T-helper 1 cell treated with Interleukin-12 subunit alpha and Interleukin-12 subunit beta and Interleukin-4 antibody, amounts not matched to agents 30 μg/mL and 1 μg/mL, for 36 hours (primary cell): Measurements from ENCODE around the gene SPRYD7.
"Not testable (repeated sequence)": the region's sequence is repeated elsewhere in the genome, so short reads cannot be mapped to it uniquely, and the experiment has no call there.

ENCODE experiments used
- H3K27ac Mint-ChIP-seq: one replicate; pipeline ENCODE4 v1.8.0; 2021; ENCODE audit warnings: mild to moderate bottlenecking, mixed read lengths
- H3K27me3 Mint-ChIP-seq: one replicate; pipeline ENCODE4 v1.8.0; 2021; ENCODE audit warnings: low read depth, mixed read lengths
- H3K36me3 Mint-ChIP-seq: one replicate; pipeline ENCODE4 v1.8.0; 2021; ENCODE audit warnings: low read depth, mixed read lengths
- H3K4me1 Mint-ChIP-seq: one replicate; pipeline ENCODE4 v1.8.0; 2021; ENCODE audit warnings: low read depth, mixed read lengths
- H3K4me3 Mint-ChIP-seq: one replicate; pipeline ENCODE4 v1.8.0; 2021; ENCODE audit warnings: mild to moderate bottlenecking, moderate library complexity, mixed read lengths
- H3K9me3 Mint-ChIP-seq: one replicate; pipeline ENCODE4 v1.8.0; 2021; ENCODE audit warnings: mixed read lengths

Gene SPRYD7

DNA sequence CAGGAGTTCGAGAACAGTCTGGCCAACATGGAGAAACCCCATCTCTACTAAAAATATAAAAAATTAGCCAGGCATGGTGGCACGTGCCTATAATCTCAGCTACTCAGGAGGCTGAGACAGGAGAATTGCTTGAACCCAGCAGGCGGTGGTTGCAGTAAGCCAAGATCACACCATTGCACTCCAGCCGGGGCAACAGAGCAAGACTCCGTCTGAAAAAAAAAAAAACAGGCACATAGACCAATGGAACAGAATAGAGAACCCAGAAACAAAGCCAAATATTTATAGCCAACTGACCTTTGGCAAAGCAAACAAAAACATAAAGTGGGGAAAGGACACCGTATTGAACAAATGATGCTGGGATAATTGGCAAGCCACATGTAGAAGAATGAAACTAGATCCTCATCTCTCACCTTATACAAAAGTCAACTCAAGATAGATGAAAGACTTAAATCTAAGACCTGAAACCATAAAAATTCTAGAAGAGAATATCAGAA, 12.7 kb upstream of the SPRYD7 start:
- H3K27ac Mint-ChIP-seq, H3K4me1 Mint-ChIP-seq, H3K36me3 Mint-ChIP-seq, H3K9me3 Mint-ChIP-seq, H3K27me3 Mint-ChIP-seq, H3K4me3 Mint-ChIP-seq: not testable (repeated sequence)

DNA sequence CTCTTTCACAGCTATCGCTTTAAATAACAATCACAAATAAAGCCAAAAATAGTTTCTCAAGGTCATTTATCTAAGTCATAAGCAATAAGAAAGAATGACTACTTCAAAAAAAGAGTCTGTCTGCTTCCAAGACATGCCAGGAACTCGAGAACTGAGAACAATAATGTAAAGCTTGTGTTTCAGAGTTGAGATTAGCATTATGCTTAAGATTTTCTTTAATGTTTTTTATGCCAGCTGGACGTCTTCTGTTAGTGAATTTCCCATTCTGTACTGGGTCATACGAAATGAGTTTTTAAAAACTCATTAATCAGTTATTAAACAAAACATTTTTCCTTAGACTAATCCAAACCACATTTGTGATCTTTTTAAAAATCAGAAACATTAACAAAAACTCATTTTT, 3.2 kb upstream of the SPRYD7 start:
- Mint-ChIP-seq H3K27me3 (peaks cover 26% of the 10 kb centered on the region), H3K4me1 (peaks cover 13% of the 10 kb centered on the region), H3K27ac (no peak overlapping the region), H3K36me3 (no peaks in the 10 kb centered on the region), H3K9me3 (no peaks in the 10 kb centered on the region), H3K4me3 (no peak overlapping the region)

DNA sequence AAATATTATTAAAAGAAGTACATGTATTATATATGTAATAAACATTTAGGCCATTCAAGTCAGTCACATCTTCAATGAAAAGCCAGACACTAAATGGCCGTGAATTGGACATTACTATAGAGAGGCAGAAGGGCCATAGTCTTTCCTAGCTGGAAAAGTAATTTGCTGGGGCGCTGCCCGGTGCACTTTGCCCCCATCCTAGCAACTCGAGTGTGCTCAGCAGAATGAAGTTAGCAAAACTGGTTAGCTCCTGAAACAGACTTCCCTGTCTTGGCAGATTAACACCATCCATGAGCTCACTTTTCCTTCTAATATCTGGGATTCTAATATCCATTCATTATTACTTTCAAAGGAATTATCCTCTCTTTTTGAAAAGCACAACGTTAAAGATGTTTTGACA, 2.8 kb upstream of the SPRYD7 start:
- peaks cover 26% of the 10 kb centered on the region for H3K27me3 Mint-ChIP-seq
- H3K4me3 Mint-ChIP-seq = no peak overlapping the region
- no peak overlapping the region for H3K27ac Mint-ChIP-seq
- H3K36me3 Mint-ChIP-seq = no peaks in the 10 kb centered on the region
- H3K9me3 Mint-ChIP-seq = no peaks in the 10 kb centered on the region
- peaks cover 13% of the 10 kb centered on the region for H3K4me1 Mint-ChIP-seq

DNA sequence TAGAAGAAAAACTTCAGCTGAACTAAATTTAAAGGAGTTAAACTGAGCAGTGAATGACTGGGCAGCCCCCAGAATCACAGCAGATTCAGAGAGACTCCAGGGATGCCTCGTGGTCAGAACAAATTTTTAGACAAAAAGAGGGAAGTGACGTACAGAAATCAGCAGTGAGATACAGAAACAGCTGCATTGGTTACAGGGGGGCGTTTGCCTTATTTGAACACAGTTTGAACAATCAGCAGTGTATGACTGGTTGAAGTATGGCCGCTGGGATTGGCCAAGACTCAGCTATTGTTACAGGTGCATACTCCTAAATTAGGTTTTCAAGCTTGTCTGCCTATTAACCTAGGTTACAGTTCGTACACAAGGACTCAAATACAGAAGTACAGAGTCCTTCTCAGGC, 2.2 kb upstream of the SPRYD7 start:
- H3K27ac Mint-ChIP-seq = no peak overlapping the region
- H3K9me3 Mint-ChIP-seq = no peaks in the 10 kb centered on the region
- H3K27me3 Mint-ChIP-seq = peaks cover 26% of the 10 kb centered on the region
- H3K4me3 Mint-ChIP-seq = no peak overlapping the region
- peaks cover 13% of the 10 kb centered on the region for H3K4me1 Mint-ChIP-seq
- H3K36me3 Mint-ChIP-seq = no peaks in the 10 kb centered on the region

DNA sequence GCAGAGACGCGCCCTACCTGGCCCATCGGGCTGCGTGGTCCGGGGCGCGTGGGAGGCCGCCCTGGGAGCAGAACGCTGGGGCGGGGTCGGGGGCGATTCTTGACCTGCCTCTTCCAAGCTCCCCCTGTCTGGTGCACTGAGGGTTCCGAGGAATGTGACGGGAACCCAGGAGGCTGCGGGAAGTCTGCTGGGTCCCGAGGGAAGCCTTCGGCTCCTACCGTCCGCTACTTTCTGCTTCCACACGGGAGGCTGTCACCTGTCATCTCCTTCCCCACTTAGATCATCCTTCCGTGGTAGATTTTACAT, 781 bp upstream of the SPRYD7 start:
- Mint-ChIP-seq H3K4me3 (peak overlapping the region; percentile 90), H3K4me1 (peaks cover 13% of the 10 kb centered on the region), H3K36me3 (no peaks in the 10 kb centered on the region), H3K9me3 (no peaks in the 10 kb centered on the region), H3K27ac (no peak overlapping the region), H3K27me3 (peaks cover 26% of the 10 kb centered on the region)

DNA sequence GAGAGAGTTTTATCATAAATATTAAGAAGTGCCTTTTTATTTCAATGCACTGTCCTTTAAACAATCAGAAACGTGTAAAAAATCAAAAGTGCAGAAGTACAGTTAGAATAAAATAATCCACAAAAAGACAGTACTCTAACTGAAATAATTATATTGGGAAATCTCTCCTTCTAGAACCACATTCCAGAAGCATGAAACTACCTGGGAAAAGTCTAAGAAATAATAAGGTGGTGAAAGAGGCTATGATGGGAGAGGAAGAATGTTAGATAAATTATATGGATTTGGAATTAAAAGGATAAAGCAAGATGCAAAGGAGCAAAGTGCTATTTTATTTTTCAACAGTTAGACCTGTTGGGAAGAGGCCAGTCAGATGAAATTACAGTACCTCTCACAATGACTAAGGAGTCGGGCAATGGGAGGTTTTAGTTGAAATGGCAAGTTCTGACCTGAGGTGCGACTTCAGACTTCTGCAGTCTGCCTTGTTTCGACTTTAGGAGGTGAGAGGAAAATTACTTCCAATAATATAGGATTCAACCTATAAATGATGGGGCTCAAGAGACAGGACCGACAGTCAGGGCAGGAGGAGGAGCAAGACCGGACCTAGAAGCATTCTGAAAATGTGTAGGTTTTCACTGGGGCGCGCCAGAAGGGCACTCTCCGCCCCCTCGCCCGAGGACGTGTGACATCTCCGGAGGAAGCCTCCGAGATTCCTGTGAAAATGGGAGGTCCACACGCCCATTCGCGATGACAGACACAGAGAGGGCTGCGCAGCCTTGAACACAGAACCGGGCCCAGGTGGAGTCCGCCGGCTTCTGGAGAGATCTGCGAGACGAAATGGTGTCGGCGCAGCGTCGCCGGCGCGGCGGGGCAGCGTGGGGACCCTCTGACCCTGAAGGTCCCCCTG, 717 bp downstream of the SPRYD7 start:
- no peaks in the 10 kb centered on the region for H3K9me3 Mint-ChIP-seq
- H3K36me3 Mint-ChIP-seq = no peaks in the 10 kb centered on the region
- H3K27me3 Mint-ChIP-seq = peaks cover 21% of the 10 kb centered on the region
- peak overlapping the region; percentile 88 for H3K4me3 Mint-ChIP-seq
- peaks cover 13% of the 10 kb centered on the region for H3K4me1 Mint-ChIP-seq
- peak overlapping the region; percentile 12 for H3K27ac Mint-ChIP-seq

DNA sequence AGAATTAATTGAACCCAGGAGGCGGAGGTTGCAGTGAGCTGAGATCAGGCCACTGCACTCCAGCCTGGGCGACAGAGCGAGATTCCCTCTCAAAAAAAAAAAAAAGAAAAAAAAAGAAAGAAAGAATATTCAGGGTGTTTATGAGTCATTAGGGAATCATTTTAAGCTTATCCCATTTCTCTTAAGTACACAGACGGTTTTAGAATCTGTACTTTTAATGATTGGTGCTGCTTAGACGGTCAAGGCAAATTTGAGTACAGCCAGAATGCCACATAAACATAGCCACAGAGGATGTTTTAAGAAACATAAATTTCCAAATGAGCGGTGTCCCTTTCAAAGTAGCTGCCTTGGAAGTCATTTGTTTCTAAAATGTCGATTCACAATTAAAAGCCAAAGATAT, 2.6 kb downstream of the SPRYD7 start:
- Mint-ChIP-seq H3K27me3 (peaks cover 17% of the 10 kb centered on the region), H3K4me3 (no peak overlapping the region), H3K27ac (no peak overlapping the region), H3K4me1 (peaks cover 13% of the 10 kb centered on the region), H3K9me3 (no peaks in the 10 kb centered on the region), H3K36me3 (no peaks in the 10 kb centered on the region)

DNA sequence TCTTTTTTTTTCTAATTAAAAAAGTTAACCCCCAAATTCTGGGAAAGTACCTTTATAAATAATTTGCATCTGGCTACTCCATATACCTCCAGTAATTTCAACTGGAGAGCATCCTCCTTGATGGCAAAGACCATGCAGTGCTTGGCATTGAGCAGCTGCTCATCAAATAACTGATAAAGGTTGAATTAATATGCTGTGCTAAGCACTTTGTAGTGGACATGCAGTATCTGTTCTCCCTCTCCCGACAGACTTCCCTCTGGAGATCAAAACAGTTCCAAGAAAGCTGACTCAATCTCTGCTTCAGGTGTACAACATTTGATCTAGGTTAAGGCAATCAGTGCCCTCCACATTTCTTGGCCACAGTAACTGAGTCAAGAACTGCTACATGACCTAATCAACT, 3.3 kb downstream of the SPRYD7 start:
- Mint-ChIP-seq H3K27me3 (peaks cover 13% of the 10 kb centered on the region), H3K27ac (no peak overlapping the region), H3K36me3 (no peaks in the 10 kb centered on the region)

DNA sequence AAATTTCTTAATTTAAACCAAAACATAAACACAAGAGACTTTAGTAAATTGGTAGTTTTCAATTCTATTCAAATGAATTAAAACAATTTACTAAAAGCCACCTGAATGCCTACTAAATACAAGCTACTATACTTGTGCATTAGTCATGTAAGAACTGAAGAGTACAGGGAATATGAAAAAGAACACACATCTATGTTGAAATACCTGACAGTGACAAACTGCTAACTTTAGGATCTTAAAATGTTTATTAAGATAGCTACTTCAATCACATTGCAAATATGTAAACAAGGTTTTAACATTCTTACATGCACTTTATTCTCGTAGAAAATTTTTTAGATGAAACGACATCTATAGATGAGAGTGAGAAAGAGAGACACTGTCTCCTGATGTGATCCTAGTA, 4.1 kb downstream of the SPRYD7 start:
- no peak overlapping the region for H3K27ac Mint-ChIP-seq

More for the DNA sequence above, 3.3 kb downstream of the SPRYD7 start:
- Mint-ChIP-seq H3K4me3 (no peak overlapping the region), H3K9me3 (no peaks in the 10 kb centered on the region), H3K4me1 (peaks cover 11% of the 10 kb centered on the region)

DNA sequence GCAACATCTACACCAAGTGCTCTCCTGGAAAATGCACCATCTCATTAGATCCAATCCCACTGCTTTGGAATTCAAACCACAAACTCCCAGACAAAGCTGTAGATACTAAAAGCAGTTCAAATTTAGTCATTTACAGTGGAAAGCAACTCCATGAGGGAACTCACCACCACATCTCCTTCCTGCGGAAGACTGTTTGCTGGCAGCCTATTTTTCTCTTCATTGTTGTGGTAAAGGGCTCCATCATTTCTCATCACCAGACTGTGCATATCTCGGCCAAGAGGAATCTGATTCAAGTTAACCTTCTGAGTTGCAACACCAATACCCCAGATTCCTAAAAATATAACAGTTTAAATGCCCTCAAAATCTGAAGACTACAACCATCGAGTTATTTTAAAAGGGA, 8.4 kb downstream of the SPRYD7 start:
- Mint-ChIP-seq H3K27ac (no peak overlapping the region), H3K4me3 (no peak overlapping the region), H3K4me1 (no peaks in the 10 kb centered on the region), H3K36me3 (no peaks in the 10 kb centered on the region), H3K27me3 (no peaks in the 10 kb centered on the region), H3K9me3 (no peaks in the 10 kb centered on the region)

More for the DNA sequence above, 4.1 kb downstream of the SPRYD7 start:
- Mint-ChIP-seq H3K36me3 (no peaks in the 10 kb centered on the region), H3K9me3 (no peaks in the 10 kb centered on the region), H3K27me3 (peaks cover 13% of the 10 kb centered on the region), H3K4me3 (no peak overlapping the region), H3K4me1 (peaks cover 10% of the 10 kb centered on the region)

DNA sequence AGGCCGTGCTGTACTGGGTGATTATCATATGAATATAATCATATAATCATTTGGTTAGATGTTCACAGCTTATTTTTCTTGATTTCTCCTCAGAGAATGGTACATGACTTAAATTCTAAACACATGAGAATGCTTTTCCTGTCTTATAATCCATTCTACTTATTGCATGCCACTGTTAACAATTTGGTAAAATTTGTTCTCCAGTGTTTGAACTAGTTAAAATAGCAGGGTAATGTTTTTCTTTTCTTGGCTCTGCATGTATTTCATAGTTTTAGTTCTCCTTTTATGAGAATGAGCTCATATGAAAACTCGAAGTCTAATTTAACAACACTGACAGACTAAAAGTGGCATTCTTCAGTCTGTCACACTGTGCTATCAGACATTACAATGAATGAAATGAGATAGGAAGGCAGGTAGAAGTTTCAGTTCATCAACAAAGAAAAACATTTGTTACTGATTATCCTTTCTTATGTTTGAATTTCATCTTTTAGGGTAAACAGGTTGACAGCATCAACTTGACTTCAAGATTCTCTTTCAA, 10.2 kb downstream of the SPRYD7 start:
- no peaks in the 10 kb centered on the region for H3K4me1 Mint-ChIP-seq

DNA sequence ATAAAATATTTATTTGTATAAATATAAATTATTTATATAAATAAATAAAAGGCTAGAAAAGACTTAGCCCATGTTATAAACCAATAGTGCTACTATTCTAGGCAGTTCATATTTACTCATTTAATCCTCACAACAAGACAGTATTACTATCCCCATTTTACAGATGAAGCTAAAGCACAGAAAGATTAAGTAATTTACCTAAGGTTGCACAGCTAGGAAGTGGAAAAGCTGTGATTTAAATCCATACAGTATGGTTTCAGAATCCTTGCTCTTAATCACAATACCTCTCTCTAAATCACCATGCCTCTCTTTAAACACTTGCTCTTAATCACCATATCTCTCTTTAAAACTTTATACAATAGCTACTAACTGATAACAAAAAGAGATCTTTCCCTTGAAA, 13.8 kb downstream of the SPRYD7 start:
- no peak overlapping the region for H3K27ac Mint-ChIP-seq
- peaks cover 6% of the 10 kb centered on the region for H3K9me3 Mint-ChIP-seq
- H3K4me1 Mint-ChIP-seq = no peaks in the 10 kb centered on the region
- no peak overlapping the region for H3K4me3 Mint-ChIP-seq
- no peaks in the 10 kb centered on the region for H3K27me3 Mint-ChIP-seq
- peaks cover 12% of the 10 kb centered on the region for H3K36me3 Mint-ChIP-seq

More for the DNA sequence above, 10.2 kb downstream of the SPRYD7 start:
- Mint-ChIP-seq H3K4me3 (no peak overlapping the region), H3K27ac (no peak overlapping the region), H3K27me3 (no peaks in the 10 kb centered on the region), H3K9me3 (peaks cover 6% of the 10 kb centered on the region), H3K36me3 (peaks cover 11% of the 10 kb centered on the region)

DNA sequence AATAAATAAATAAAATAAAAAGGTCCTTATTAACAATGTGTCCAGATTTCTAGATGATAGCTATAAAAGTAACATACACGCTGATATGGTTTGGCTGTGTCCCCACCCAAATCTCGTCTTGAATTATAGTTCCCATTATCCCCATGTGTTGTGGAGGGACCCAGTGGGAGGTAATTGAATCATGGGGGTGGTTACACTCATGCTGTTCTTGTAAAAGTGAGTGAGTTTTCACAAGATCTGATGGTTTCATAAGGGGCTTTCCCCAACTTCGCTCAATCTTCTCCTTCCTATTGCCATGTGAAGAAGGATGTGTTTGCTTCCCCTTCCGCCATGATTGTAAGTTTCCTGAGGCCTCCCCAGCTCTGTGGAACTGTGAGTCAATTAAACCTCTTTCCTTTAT, 15.2 kb downstream of the SPRYD7 start:
- H3K36me3 Mint-ChIP-seq = peaks cover 16% of the 10 kb centered on the region
- not testable (repeated sequence) for H3K27me3 Mint-ChIP-seq, H3K4me1 Mint-ChIP-seq, H3K9me3 Mint-ChIP-seq, H3K4me3 Mint-ChIP-seq, H3K27ac Mint-ChIP-seq

DNA sequence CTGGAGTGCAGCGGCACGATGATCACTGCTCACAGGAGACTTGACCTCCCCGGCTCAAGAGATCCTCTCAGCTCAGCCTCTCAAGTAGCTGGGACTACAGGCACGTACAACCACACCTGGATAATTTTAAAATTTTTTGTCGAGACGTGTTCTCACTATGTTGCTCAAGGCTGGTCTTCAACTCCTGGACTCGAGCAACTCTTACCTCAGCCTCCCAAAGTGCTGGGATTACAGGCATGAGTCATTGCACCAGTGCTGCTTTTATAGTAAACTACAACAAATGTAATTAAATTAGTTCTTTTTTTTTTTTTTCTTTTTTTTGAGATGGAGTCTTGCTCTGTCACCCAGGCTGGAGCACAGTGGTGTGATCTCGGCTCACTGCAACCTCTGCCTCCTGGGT, 18.0 kb downstream of the SPRYD7 start:
- H3K27me3 Mint-ChIP-seq = not testable (repeated sequence)
- peaks cover 16% of the 10 kb centered on the region for H3K36me3 Mint-ChIP-seq

DNA sequence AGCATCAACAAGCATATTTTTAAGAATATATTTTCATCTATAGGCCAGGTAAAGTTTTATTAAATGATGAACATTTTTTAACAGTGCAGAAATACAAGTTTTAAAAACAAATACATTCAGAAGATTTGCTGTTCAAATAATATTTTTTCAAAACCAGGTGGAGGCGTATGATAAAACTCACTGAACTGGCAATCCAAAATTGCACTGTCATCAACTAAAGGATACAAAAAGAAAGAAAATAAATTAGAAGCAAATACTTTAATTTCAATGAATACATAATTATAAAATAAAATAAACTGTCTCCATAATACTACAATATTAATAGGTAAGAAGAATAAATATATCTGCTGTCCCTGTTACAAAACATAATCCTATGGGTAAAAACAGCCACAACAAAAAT, 21.2 kb downstream of the SPRYD7 start:
- Mint-ChIP-seq H3K27ac (no peak overlapping the region), H3K9me3 (no peaks in the 10 kb centered on the region), H3K4me1 (no peaks in the 10 kb centered on the region), H3K4me3 (no peak overlapping the region), H3K27me3 (no peaks in the 10 kb centered on the region), H3K36me3 (peaks cover 9% of the 10 kb centered on the region)

More for the DNA sequence above, 18.0 kb downstream of the SPRYD7 start:
- not testable (repeated sequence) for H3K4me1 Mint-ChIP-seq, H3K27ac Mint-ChIP-seq, H3K9me3 Mint-ChIP-seq, H3K4me3 Mint-ChIP-seq
